ENCODE results near the gene SLC49A3. TPM values are rescaled to one million over a fixed set of nuclear protein-coding genes. Genes with fewer than 3 reads are reported as not detected.

SLC49A3 gene
- polyA plus RNA-seq, 1 donor (not counting 4 experiments of a cell fraction or from before 2014, with no cell fraction given), result 0.04 TPM

DNA sequence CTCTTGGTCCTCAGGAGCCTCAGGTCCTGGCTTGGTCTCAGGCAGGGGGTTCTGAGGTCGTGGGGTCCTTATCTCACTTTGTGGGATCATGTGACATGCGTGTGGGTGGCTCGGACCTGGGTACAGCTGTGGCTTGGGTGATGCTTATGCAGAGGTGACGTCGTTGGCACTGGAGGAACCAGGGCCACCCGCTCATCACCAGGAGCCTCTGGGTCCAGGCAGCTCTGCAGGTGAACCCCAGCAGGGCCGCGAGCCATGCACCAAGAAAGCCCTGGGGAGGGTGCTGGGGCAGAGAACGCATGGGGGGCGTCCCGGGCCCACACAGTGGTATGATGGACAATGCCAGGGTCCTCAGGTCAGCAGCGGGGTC is 23.6 kb downstream of the SLC49A3 start:
- DNase-seq (ENCODE audit: low read depth, low spot score) (no peak), FAIRE-seq (no peak)
- Histone ChIP-seq H3K9ac (ENCODE audit: control insufficient read depth, extremely low read depth, insufficient read depth, low read length) (no peak overlapping the region), H3K4me3 (ENCODE audit: control insufficient read depth in 2 of 3, extremely low read depth in 1 of 3, insufficient read depth in 2 of 3, low read depth in 1 of 3, low read length in 3 of 3) (no peak overlapping the region), H3K27me3 (ENCODE audit: control insufficient read depth, extremely low read depth, insufficient read depth, low read length) (peaks cover 18% of the 10 kb centered on the region), H2AFZ (ENCODE audit: control insufficient read depth, low read length) (no peak overlapping the region), H3K4me2 (ENCODE audit: control insufficient read depth, extremely low read depth, insufficient read depth, low read depth, low read length) (no peak overlapping the region), H3K36me3 (ENCODE audit: control insufficient read depth in 2 of 2, extremely low read depth in 1 of 2, insufficient read depth in 2 of 2, low read length in 2 of 2) (no peaks in the 10 kb centered on the region), H3K4me1 (ENCODE audit: control insufficient read depth, extremely low read depth, insufficient read depth, low read length) (no peaks in the 10 kb centered on the region), H3K9me1 (ENCODE audit: control insufficient read depth, extremely low read depth, insufficient read depth, low read length) (no peaks in the 10 kb centered on the region), H3K27ac (ENCODE audit: control insufficient read depth, insufficient read depth, low read length) (no peak overlapping the region), H4K20me1 (ENCODE audit: control insufficient read depth, extremely low read depth, insufficient read depth, low read length) (no peaks in the 10 kb centered on the region), H3K9me3 (ENCODE audit: control insufficient read depth, low read depth, low read length) (no peaks in the 10 kb centered on the region), H3K79me2 (ENCODE audit: control insufficient read depth, insufficient read depth, low read length) (no peaks in the 10 kb centered on the region)
- TF ChIP-seq, protein P1, sequence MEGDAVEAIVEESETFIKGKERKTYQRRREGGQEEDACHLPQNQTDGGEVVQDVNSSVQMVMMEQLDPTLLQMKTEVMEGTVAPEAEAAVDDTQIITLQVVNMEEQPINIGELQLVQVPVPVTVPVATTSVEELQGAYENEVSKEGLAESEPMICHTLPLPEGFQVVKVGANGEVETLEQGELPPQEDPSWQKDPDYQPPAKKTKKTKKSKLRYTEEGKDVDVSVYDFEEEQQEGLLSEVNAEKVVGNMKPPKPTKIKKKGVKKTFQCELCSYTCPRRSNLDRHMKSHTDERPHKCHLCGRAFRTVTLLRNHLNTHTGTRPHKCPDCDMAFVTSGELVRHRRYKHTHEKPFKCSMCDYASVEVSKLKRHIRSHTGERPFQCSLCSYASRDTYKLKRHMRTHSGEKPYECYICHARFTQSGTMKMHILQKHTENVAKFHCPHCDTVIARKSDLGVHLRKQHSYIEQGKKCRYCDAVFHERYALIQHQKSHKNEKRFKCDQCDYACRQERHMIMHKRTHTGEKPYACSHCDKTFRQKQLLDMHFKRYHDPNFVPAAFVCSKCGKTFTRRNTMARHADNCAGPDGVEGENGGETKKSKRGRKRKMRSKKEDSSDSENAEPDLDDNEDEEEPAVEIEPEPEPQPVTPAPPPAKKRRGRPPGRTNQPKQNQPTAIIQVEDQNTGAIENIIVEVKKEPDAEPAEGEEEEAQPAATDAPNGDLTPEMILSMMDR (optimal IDR thresholded peaks at IDR 0.05 in 1 of 3, IDR thresholded peaks at IDR 0.05 in 1 of 3, conservative IDR thresholded peaks at IDR 0.05 in 1 of 3; ENCODE audit: extremely low read depth in 1 of 3, insufficient read depth in 2 of 3, low read length in 3 of 3), result no peak
- TF ChIP-seq EZH2 (IDR thresholded peaks at IDR 0.05; ENCODE audit: low read length), result no peak
- dilution Hi-C loops (cut with MboI; ENCODE audit: extremely low pct_ligation_motif_present, low sequenced_read_pairs), result no loop called here

- no peak for FAIRE-seq
- Histone ChIP-seq H3K9ac (ENCODE audit: control insufficient read depth, extremely low read depth, insufficient read depth, low read length) (no peak overlapping the region), H3K9me3 (ENCODE audit: control insufficient read depth, low read depth, low read length) (no peaks in the 10 kb centered on the region), H3K27ac (ENCODE audit: control insufficient read depth, insufficient read depth, low read length) (no peak overlapping the region), H3K9me1 (ENCODE audit: control insufficient read depth, extremely low read depth, insufficient read depth, low read length) (no peaks in the 10 kb centered on the region), H3K4me3 (ENCODE audit: control insufficient read depth in 2 of 3, extremely low read depth in 1 of 3, insufficient read depth in 2 of 3, low read depth in 1 of 3, low read length in 3 of 3) (no peak overlapping the region), H4K20me1 (ENCODE audit: control insufficient read depth, extremely low read depth, insufficient read depth, low read length) (no peaks in the 10 kb centered on the region), H3K36me3 (ENCODE audit: control insufficient read depth in 2 of 2, extremely low read depth in 1 of 2, insufficient read depth in 2 of 2, low read length in 2 of 2) (no peaks in the 10 kb centered on the region), H3K27me3 (ENCODE audit: control insufficient read depth, extremely low read depth, insufficient read depth, low read length) (peaks cover 18% of the 10 kb centered on the region), H3K79me2 (ENCODE audit: control insufficient read depth, insufficient read depth, low read length) (no peaks in the 10 kb centered on the region), H2AFZ (ENCODE audit: control insufficient read depth, low read length) (no peak overlapping the region), H3K4me2 (ENCODE audit: control insufficient read depth, extremely low read depth, insufficient read depth, low read depth, low read length) (no peak overlapping the region), H3K4me1 (ENCODE audit: control insufficient read depth, extremely low read depth, insufficient read depth, low read length) (no peaks in the 10 kb centered on the region)
- no peak for DNase-seq (ENCODE audit: low read depth, low spot score)
- dilution Hi-C loops (cut with MboI; ENCODE audit: extremely low pct_ligation_motif_present, low sequenced_read_pairs), result no loop called here
- TF ChIP-seq EZH2 (IDR thresholded peaks at IDR 0.05; ENCODE audit: low read length), result no peak
- TF ChIP-seq, protein P1 (optimal IDR thresholded peaks at IDR 0.05 in 1 of 3, IDR thresholded peaks at IDR 0.05 in 1 of 3, conservative IDR thresholded peaks at IDR 0.05 in 1 of 3; ENCODE audit: extremely low read depth in 1 of 3, insufficient read depth in 2 of 3, low read length in 3 of 3), result no peak
These were observed 24.2 kb downstream of the SLC49A3 start for GRCh38 chr4:664713-665231.
